H9 (cell line): ENCODE data around the gene CNDP2. TPM values are rescaled to one million over a fixed set of nuclear protein-coding genes. Genes with fewer than 3 reads are reported as not detected.
A peak's percentile ranks its signal among the peaks of the same experiment; 100 is the strongest.

Source experiments
- DNase-seq: peaks from one replicate; pipeline ENCODE4 v3.0.0-alpha.2; 2017
- H2AFZ ChIP-seq: one replicate; pipeline ENCODE4 v1.6.1; 2013; ENCODE audit warnings: mild to moderate bottlenecking, low read length, control low read depth, moderate library complexity
- H2AK5ac ChIP-seq: 2 replicates; pipeline ENCODE4 v1.6.1; 2013; ENCODE audit warnings: low read length, control low read depth, mixed read lengths; ENCODE audit not compliant: insufficient read length
- H2BK120ac ChIP-seq: one replicate; pipeline ENCODE4 v1.6.1; 2013; ENCODE audit warnings: low read depth, mild to moderate bottlenecking, low read length, control low read depth, inconsistent platforms; ENCODE audit not compliant: poor library complexity, severe bottlenecking
- H2BK12ac ChIP-seq: 2 replicates; pipeline ENCODE4 v1.6.1; 2013; ENCODE audit warnings: low read length, control low read depth, mixed read lengths, low read depth; ENCODE audit not compliant: insufficient read length
- H2BK15ac ChIP-seq: 2 replicates; pipeline ENCODE4 v1.6.1; 2013; ENCODE audit warnings: low read depth, low read length, control low read depth
- H2BK20ac ChIP-seq: one replicate; pipeline ENCODE4 v1.6.1; 2013; ENCODE audit warnings: low read depth, mild to moderate bottlenecking, low read length, control low read depth, inconsistent platforms; ENCODE audit not compliant: poor library complexity, severe bottlenecking
- H2BK5ac ChIP-seq: 2 replicates; pipeline ENCODE4 v1.6.1; 2013; ENCODE audit warnings: low read length, control low read depth, mixed read lengths; ENCODE audit not compliant: insufficient read length
- H3K14ac ChIP-seq: 2 replicates; pipeline ENCODE4 v1.6.1; 2013; ENCODE audit warnings: low read length, control low read depth; ENCODE audit not compliant: insufficient read depth
- H3K18ac ChIP-seq: 2 replicates; pipeline ENCODE4 v1.6.1; 2013; ENCODE audit warnings: low read depth, mild to moderate bottlenecking, mixed read lengths, low read length, control low read depth; ENCODE audit not compliant: insufficient read length
- H3K23ac ChIP-seq: 2 replicates; pipeline ENCODE4 v1.6.1; 2013; ENCODE audit warnings: low read length, control low read depth, mixed read lengths, low read depth; ENCODE audit not compliant: insufficient read length
- H3K23me2 ChIP-seq: 2 replicates; pipeline ENCODE4 v1.6.1; 2013; ENCODE audit warnings: low read depth, mild to moderate bottlenecking, mixed read lengths, low read length, control low read depth; ENCODE audit not compliant: insufficient read length, poor library complexity, severe bottlenecking
- H3K27ac ChIP-seq: 2 replicates; pipeline ENCODE4 v1.5.1; 2013; ENCODE audit warnings: low read length, control low read depth, mixed read lengths, low read depth; ENCODE audit not compliant: insufficient read length
- H3K27me3 ChIP-seq: 2 replicates; pipeline ENCODE4 v1.6.1; 2013; ENCODE audit warnings: low read length, control low read depth, inconsistent platforms; ENCODE audit not compliant: insufficient read depth
- H3K4ac ChIP-seq: 2 replicates; pipeline ENCODE4 v1.6.1; 2013; ENCODE audit warnings: low read depth, mild to moderate bottlenecking, control low read depth, inconsistent platforms, low read length, moderate library complexity
- H3K4me1 ChIP-seq: 2 replicates; pipeline ENCODE4 v1.6.1; 2013; ENCODE audit warnings: low read length, control low read depth, inconsistent platforms; ENCODE audit not compliant: insufficient read depth
- H3K4me2 ChIP-seq: 2 replicates; pipeline ENCODE4 v1.6.1; 2013; ENCODE audit warnings: low read length, control low read depth, mixed read lengths; ENCODE audit not compliant: insufficient read length, insufficient read depth
- H3K56ac ChIP-seq: 2 replicates; pipeline ENCODE4 v1.6.1; 2013; ENCODE audit warnings: low read depth, mild to moderate bottlenecking, mixed read lengths, low read length, control low read depth; ENCODE audit not compliant: insufficient read length
- H3K79me1 ChIP-seq: 2 replicates; pipeline ENCODE4 v1.6.1; 2013; ENCODE audit warnings: low read depth, mild to moderate bottlenecking, moderate library complexity, low read length, control low read depth, inconsistent platforms; ENCODE audit not compliant: insufficient read depth, poor library complexity, severe bottlenecking
- H3K79me2 ChIP-seq: 2 replicates; pipeline ENCODE4 v1.6.1; 2013; ENCODE audit warnings: low read length, control low read depth, inconsistent platforms; ENCODE audit not compliant: insufficient read depth
- H3K9ac ChIP-seq: 2 replicates; pipeline ENCODE4 v1.6.1; 2013; ENCODE audit warnings: low read length, control low read depth, mixed read lengths; ENCODE audit not compliant: insufficient read length; ENCODE audit errors: extremely low read depth
- H3K9me3 ChIP-seq: one replicate; pipeline ENCODE4 v1.6.1; 2013; ENCODE audit warnings: low read depth, low read length, inconsistent platforms; ENCODE audit not compliant: control insufficient read depth
- H3T11ph ChIP-seq: one replicate; pipeline ENCODE4 v1.6.1; 2013; ENCODE audit warnings: mild to moderate bottlenecking, low read length, control low read depth, inconsistent platforms
- H4K20me1 ChIP-seq: one replicate; pipeline ENCODE4 v1.6.1; 2013; ENCODE audit not compliant: control insufficient read depth, insufficient read length, insufficient read depth
- H4K5ac ChIP-seq: 2 replicates; pipeline ENCODE4 v1.6.1; 2013; ENCODE audit warnings: low read depth, mild to moderate bottlenecking, mixed read lengths, low read length, control low read depth; ENCODE audit not compliant: insufficient read length
- H4K8ac ChIP-seq: replicated peaks from 2 replicates; pipeline ENCODE4 v1.6.1; 2013; ENCODE audit warnings: low read length, control low read depth, mixed read lengths, low read depth; ENCODE audit not compliant: insufficient read length
- H4K91ac ChIP-seq: 2 replicates; pipeline ENCODE4 v1.6.1; 2013; ENCODE audit warnings: low read depth, mild to moderate bottlenecking, moderate library complexity, mixed read lengths, low read length, control low read depth; ENCODE audit not compliant: insufficient read length
- H3K27ac Mint-ChIP-seq, 3 experiments: 2 replicates in 2 of 3; 3 replicates in 1 of 3; pipeline ENCODE4 v1.8.0; 2020 to 2021; ENCODE audit warnings: mixed read lengths in 3 of 3, mild to moderate bottlenecking in 1 of 3, moderate library complexity in 1 of 3
- H3K27me3 Mint-ChIP-seq: 2 replicates; pipeline ENCODE4 v1.8.0; 2021; ENCODE audit warnings: low read depth, mild to moderate bottlenecking, moderate library complexity, mixed read lengths
- H3K36me3 Mint-ChIP-seq, 3 experiments: 2 replicates in 2 of 3; 3 replicates in 1 of 3; pipeline ENCODE4 v1.8.0; 2020 to 2021; ENCODE audit warnings: low read depth in 3 of 3, mixed read lengths in 3 of 3; ENCODE audit not compliant: insufficient read depth in 1 of 3
- H3K4me1 Mint-ChIP-seq, 2 experiments: 2 replicates each; pipeline ENCODE4 v1.8.0; 2020; ENCODE audit warnings: mixed read lengths in 2 of 2
- H3K4me3 Mint-ChIP-seq, 2 experiments: 2 replicates in 1 of 2; 3 replicates in 1 of 2; pipeline ENCODE4 v1.8.0; 2020 to 2021; ENCODE audit warnings: mild to moderate bottlenecking in 2 of 2, mixed read lengths in 2 of 2, moderate library complexity in 1 of 2
- H3K9me3 Mint-ChIP-seq, 2 experiments: 2 replicates in 1 of 2; 3 replicates in 1 of 2; pipeline ENCODE4 v1.8.0; 2020; ENCODE audit warnings: mild to moderate bottlenecking in 2 of 2, mixed read lengths in 2 of 2, moderate library complexity in 1 of 2
- WGBS: extraction: QIAGEN DNeasy Blood & Tissue Kit; methylation state at CpG from one replicate; pipeline ENCODE4 v1.1.7; 2013; ENCODE audit warnings: missing lambda C conversion rate, low lambda C conversion rate, mixed read lengths; ENCODE audit not compliant: insufficient read length; ENCODE audit errors: extremely low coverage; 5-methylcytosine and 5-hydroxymethylcytosine counted together
- total RNA-seq: library from RNA; stranded (reverse); gene quantifications from 2 replicates; pipeline ENCODE4 v1.2.1, GENCODE V29; 2021
- TF ChIP-seq, protein P1 (sequence below): fragments of 200-600 bp; sonication (generic); conservative IDR thresholded peaks from 3 replicates; pipeline ENCODE4 v1.8.0; 2021; ENCODE audit warnings: antibody characterized with exemption, mild to moderate bottlenecking

Gene CNDP2
- total RNA-seq, 1 experiment from 2014 or later = 212 TPM

DNA sequence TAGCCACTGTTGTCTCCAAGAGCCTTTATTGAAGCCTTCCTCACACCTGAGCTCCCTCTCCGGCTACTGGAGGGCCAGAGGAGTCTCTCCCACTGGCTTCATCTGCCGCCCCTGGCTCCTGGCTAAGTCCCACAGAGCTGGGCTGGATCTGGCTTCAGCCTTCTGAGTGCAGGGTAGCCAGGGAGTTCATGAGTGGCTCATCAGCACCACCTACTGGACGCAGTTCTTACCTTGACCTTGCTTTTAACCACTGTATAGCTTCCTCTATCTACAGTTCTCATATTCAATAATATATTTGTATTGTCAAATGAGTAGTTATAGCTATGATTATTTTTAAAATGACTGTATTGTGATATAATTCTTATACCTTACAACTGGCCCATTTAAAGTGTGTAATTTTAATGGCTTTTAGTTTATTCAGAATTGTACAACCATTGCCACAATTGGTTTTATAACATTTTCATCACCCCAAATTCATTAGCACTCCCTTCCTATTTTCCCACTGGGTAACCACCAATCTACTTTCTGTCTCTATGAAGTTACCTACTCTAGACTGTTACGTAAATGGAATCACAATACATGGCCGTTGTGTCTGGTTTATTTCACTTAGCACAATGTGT, 55.9 kb downstream of the CNDP2 start:
- no peak overlapping the region for H3K27ac ChIP-seq
- H3K9me3 ChIP-seq = peaks cover 10% of the 10 kb centered on the region
- no peak overlapping the region for H3K9ac ChIP-seq
- H2BK5ac ChIP-seq = no peak overlapping the region
- no peak overlapping the region for H2BK120ac ChIP-seq
- Mint-ChIP-seq H3K27ac (no peak overlapping the region; a peak in 1 of 7 replicates), H3K36me3 (peaks cover 10 to 27% (median 18%) of the 10 kb centered on the region in 3 experiments), H3K9me3 (peaks cover 39 to 46% of the 10 kb centered on the region in 2 experiments), H3K4me3 (no peak overlapping the region), H3K27me3 (peaks cover 11% of the 10 kb centered on the region), H3K4me1 (no peaks in the 10 kb centered on the region; a peak in 1 of 4 replicates)
- no peaks in the 10 kb centered on the region for H3K79me1 ChIP-seq
- H2BK15ac ChIP-seq = no peak overlapping the region
- H3K18ac ChIP-seq = no peak overlapping the region
- no peaks in the 10 kb centered on the region for H3K4me1 ChIP-seq
- no peak overlapping the region for H4K91ac ChIP-seq
- DNase-seq = peak; percentile 82
- H3K23ac ChIP-seq = no peak overlapping the region
- no peak overlapping the region for H3K4ac ChIP-seq
- no peaks in the 10 kb centered on the region for H3K27me3 ChIP-seq
- H2BK20ac ChIP-seq = no peak overlapping the region
- H3K14ac ChIP-seq = no peak overlapping the region
- H3T11ph ChIP-seq = no peak overlapping the region
- H4K8ac ChIP-seq = no peak overlapping the region
- no peak overlapping the region for H2AFZ ChIP-seq
- no peak overlapping the region for H3K4me2 ChIP-seq
- no peak overlapping the region for H3K56ac ChIP-seq
- H3K23me2 ChIP-seq = no peaks in the 10 kb centered on the region
- no peaks in the 10 kb centered on the region for H4K20me1 ChIP-seq
- no peak overlapping the region for H4K5ac ChIP-seq
- TF ChIP-seq, protein P1, sequence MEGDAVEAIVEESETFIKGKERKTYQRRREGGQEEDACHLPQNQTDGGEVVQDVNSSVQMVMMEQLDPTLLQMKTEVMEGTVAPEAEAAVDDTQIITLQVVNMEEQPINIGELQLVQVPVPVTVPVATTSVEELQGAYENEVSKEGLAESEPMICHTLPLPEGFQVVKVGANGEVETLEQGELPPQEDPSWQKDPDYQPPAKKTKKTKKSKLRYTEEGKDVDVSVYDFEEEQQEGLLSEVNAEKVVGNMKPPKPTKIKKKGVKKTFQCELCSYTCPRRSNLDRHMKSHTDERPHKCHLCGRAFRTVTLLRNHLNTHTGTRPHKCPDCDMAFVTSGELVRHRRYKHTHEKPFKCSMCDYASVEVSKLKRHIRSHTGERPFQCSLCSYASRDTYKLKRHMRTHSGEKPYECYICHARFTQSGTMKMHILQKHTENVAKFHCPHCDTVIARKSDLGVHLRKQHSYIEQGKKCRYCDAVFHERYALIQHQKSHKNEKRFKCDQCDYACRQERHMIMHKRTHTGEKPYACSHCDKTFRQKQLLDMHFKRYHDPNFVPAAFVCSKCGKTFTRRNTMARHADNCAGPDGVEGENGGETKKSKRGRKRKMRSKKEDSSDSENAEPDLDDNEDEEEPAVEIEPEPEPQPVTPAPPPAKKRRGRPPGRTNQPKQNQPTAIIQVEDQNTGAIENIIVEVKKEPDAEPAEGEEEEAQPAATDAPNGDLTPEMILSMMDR = peak; percentile 90
- no peak overlapping the region for H2AK5ac ChIP-seq
- no peak overlapping the region for H2BK12ac ChIP-seq
- no peaks in the 10 kb centered on the region for H3K79me2 ChIP-seq
- WGBS = no CpG with 5 or more reads among the region's 5 CpGs
